Body of pancreas (tissue), 4 donors: ENCODE data around the gene UMODL1.

ENCODE experiments used
- CTCF ChIP-seq, 7 experiments: fragments of 450-650 bp in 4 of 7; fragments of 200-600 bp in 3 of 7; sonication (generic) in 3 of 7; IDR thresholded peaks; one replicate each; pipeline ENCODE4 v1.5.1; 2016 to 2019; ENCODE audit warnings: antibody characterized with exemption in 7 of 7
- POLR2A ChIP-seq, 3 donors: fragments of 450-650 bp; IDR thresholded peaks; one replicate each; pipeline ENCODE4 v1.6.1; 2016; ENCODE audit warnings: antibody characterized with exemption in 3 of 3, mild to moderate bottlenecking in 2 of 3

GRCh38 chr21:42063191-42063570, 7.9 kb upstream of the UMODL1 start:
- TF ChIP-seq CTCF (IDR thresholded peaks at IDR 0.05), result no peak
- no peak for TF ChIP-seq POLR2A (IDR thresholded peaks at IDR 0.05)
